ENCODE measurements around the gene GART.

The GART gene

GRCh38 chr21:33544451-33545195 lies 2.7 kb upstream of the GART start:
- no peak for ATAC-seq
- Mint-ChIP-seq H3K36me3 (peaks cover 83% of the 10 kb centered on the region), H3K4me1 (peaks cover 38% of the 10 kb centered on the region), H3K9me3 (no peaks in the 10 kb centered on the region), H3K27ac (peak overlapping the region; percentile 99), H3K4me3 (peak overlapping the region; percentile 90)
- DNase-seq (ENCODE audit: low spot score in 2 of 2): no peak

GRCh38 chr21:33543505-33544129 lies 1.7 kb upstream of the GART start:
- ATAC-seq (no peak), DNase-seq (ENCODE audit: low spot score in 2 of 2) (peak in 1 of 2 donors; percentile 71)
- no peaks in the 10 kb centered on the region for H3K9me3 Mint-ChIP-seq
- H3K4me3 Mint-ChIP-seq: peak overlapping the region; percentile 90
- H3K4me1 Mint-ChIP-seq: peaks cover 32% of the 10 kb centered on the region
- peak overlapping the region; percentile 99 for H3K27ac Mint-ChIP-seq
- peaks cover 83% of the 10 kb centered on the region for H3K36me3 Mint-ChIP-seq

GRCh38 chr21:33542640-33543504 lies 955 bp upstream of the GART start, which contains the start of gene SON:
Gene SON, plus strand, starts transcription at chr21:33543038. Its CDS starts 55 bp downstream, at chr21:33543093.
- H3K9me3 Mint-ChIP-seq: no peaks in the 10 kb centered on the region
- peak within 1 kb of the TSS; percentile 90 for H3K4me3 Mint-ChIP-seq
- peak within 1 kb of the TSS; percentile 99 for H3K27ac Mint-ChIP-seq
- peaks cover 83% of the 10 kb centered on the region for H3K36me3 Mint-ChIP-seq
- ATAC-seq: peak; percentile 97
- DNase-seq (ENCODE audit: low spot score in 2 of 2): peak; percentile 83 to 97
- peaks cover 32% of the 10 kb centered on the region for H3K4me1 Mint-ChIP-seq

- Mint-ChIP-seq H3K4me3 (peak overlapping the region; percentile 90), H3K27ac (peak overlapping the region; percentile 99), H3K36me3 (peaks cover 83% of the 10 kb centered on the region), H3K4me1 (peaks cover 38% of the 10 kb centered on the region), H3K9me3 (no peaks in the 10 kb centered on the region)
- ATAC-seq (no peak), DNase-seq (ENCODE audit: low spot score in 2 of 2) (peak in 1 of 2 donors; percentile 68)
Observed at GRCh38 chr21:33541105-33541711, 709 bp downstream of the GART start.

- Mint-ChIP-seq H3K9me3 (no peaks in the 10 kb centered on the region), H3K4me3 (peak overlapping the region; percentile 90), H3K27ac (peak overlapping the region; percentile 99), H3K4me1 (peaks cover 34% of the 10 kb centered on the region), H3K36me3 (peaks cover 83% of the 10 kb centered on the region)
- DNase-seq (ENCODE audit: low spot score in 2 of 2) (no peak), ATAC-seq (no peak)
Observed at GRCh38 chr21:33540711-33541104, 1.2 kb downstream of the GART start.

DNA sequence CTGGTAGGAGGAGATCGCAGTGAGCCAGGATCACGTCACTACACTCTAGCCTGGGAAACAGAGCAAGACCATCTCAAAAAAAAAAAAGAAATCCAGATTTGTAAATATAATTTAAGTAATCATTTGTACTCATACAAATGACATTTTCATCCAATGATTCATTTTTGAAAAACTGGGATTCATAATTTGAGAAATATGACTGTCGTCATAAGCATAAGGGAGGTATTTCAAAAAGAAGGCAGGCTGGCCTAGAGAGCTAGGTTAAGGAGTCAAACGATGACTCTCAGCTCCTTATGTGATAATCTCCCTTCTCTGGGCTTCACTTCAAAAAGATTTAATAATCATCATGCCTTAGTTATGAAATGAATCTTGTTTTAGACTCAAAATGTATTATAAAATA lies 2.3 kb downstream of the GART start:
- Mint-ChIP-seq H3K4me3 (no peak overlapping the region), H3K36me3 (peaks cover 90% of the 10 kb centered on the region), H3K4me1 (peaks cover 31% of the 10 kb centered on the region), H3K9me3 (no peaks in the 10 kb centered on the region), H3K27ac (no peak overlapping the region)
- ATAC-seq (no peak), DNase-seq (ENCODE audit: low spot score in 2 of 2) (no peak)

DNA sequence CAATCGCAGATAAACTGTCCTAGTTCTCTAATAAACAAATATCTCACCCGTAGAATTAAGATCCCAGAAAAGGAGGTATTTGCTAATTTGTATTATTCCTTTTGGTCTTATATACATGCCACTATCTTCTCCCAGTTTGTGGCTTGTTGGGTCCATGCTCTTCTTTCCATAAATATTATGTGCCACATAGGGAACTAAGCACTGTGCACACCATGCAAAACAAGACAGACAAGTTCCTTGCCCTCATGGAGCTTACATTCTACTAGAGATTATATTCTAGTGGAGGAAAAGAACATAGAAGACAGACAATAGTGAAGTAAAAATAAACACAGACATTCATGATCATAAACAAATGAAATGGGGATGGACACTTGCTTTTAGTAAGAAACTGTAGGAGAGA lies 4.7 kb downstream of the GART start:
- Mint-ChIP-seq H3K4me1 (peaks cover 22% of the 10 kb centered on the region), H3K4me3 (no peak overlapping the region), H3K36me3 (peaks cover 100% of the 10 kb centered on the region), H3K27ac (no peak overlapping the region), H3K9me3 (no peaks in the 10 kb centered on the region)
- no peak for ATAC-seq
- DNase-seq (ENCODE audit: low spot score in 2 of 2): no peak

GRCh38 chr21:33531007-33531406 lies 10.9 kb downstream of the GART start:
- no peaks in the 10 kb centered on the region for H3K4me1 Mint-ChIP-seq
- peaks cover 100% of the 10 kb centered on the region for H3K36me3 Mint-ChIP-seq
- H3K4me3 Mint-ChIP-seq: no peak overlapping the region
- ATAC-seq (no peak), DNase-seq (ENCODE audit: low spot score in 2 of 2) (no peak)
- H3K27ac Mint-ChIP-seq: peak overlapping the region; percentile 16
- no peaks in the 10 kb centered on the region for H3K9me3 Mint-ChIP-seq

DNA sequence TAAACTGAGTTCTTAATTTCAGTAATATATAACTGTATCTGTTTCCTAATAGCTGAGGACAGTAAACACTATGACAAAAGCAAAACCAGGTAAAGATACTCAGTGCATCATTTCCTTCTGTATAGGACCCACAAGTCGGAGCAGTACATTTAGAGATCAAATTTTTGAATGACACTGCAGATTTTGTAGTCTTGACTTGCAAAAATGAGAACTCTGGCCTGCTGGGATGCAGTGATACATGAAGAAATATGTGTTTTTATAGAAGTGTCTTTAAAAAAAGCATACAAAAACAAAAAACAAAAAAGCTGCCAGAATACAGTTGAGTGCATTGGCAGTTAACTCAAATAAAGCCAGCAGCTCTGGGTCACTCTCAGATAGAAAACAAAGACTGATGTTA lies 19.0 kb downstream of the GART start:
- Mint-ChIP-seq H3K4me1 (no peaks in the 10 kb centered on the region), H3K9me3 (no peaks in the 10 kb centered on the region), H3K4me3 (no peak overlapping the region), H3K27ac (no peak overlapping the region), H3K36me3 (peaks cover 100% of the 10 kb centered on the region)
- no peak for DNase-seq (ENCODE audit: low spot score in 2 of 2)
- no peak for ATAC-seq

DNA sequence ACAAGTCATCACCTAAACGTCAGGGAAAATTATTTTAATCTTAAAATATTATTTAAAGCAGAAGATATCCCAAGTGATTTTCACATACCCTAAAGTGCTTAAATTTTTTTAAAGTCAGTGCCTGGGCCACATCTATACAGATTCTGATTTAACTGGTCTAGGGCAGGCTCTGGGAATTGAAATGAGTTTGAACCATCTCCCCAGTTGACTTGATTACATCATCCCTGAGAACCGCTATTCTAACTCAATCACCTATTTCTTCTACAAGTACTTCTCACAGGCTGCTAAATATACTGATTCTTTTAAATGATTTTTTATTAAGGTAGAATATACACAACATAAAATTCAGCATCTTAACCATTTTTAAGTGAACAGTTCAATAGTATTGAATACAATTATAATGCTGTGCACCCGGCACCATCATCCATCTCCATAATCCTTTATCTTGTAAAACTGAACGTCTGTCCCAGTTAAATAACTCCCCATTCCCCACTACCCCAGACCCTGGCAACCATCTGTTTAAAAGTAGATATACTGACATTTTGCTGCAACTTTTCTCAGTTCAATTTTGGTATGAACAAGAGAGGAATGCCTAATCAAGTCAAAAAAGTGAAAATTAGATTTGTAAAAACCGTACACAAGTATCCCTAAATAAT lies 19.5 kb downstream of the GART start:
- Mint-ChIP-seq H3K27ac (no peak overlapping the region), H3K4me3 (no peak overlapping the region), H3K9me3 (no peaks in the 10 kb centered on the region), H3K36me3 (peaks cover 100% of the 10 kb centered on the region), H3K4me1 (no peaks in the 10 kb centered on the region)
- no peak for DNase-seq (ENCODE audit: low spot score in 2 of 2)
- no peak for ATAC-seq

DNA sequence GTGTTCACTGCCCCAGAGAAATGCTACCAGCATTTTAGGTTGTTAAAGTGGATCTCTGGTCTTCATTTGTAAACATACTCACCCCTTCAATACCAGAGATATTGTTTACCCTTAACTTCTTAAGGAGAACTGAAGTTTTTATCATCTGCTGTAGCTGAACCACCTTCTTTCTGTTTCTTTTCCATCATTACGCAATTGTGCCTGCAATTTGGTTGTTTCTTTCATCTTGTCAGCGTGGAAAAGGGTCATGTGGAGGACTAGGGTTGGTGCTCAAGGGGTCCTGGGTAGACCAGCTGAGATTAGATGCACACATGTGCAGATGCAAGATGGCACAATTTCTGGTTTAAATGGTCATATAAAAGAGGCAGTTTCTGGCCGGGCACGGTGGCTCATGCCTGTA lies 23.0 kb downstream of the GART start:
- H3K36me3 Mint-ChIP-seq: peaks cover 100% of the 10 kb centered on the region

GRCh38 chr21:33514229-33514628 lies 27.7 kb downstream of the GART start:
- Mint-ChIP-seq H3K27ac (peak overlapping the region; percentile 72), H3K4me1 (peaks cover 7% of the 10 kb centered on the region), H3K4me3 (no peak overlapping the region), H3K36me3 (peaks cover 100% of the 10 kb centered on the region), H3K9me3 (no peaks in the 10 kb centered on the region)
- no peak for ATAC-seq
- DNase-seq (ENCODE audit: low spot score in 2 of 2): no peak

More for the DNA sequence above, 23.0 kb downstream of the GART start:
- Mint-ChIP-seq H3K4me3 (no peak overlapping the region), H3K9me3 (no peaks in the 10 kb centered on the region), H3K4me1 (peaks cover 7% of the 10 kb centered on the region), H3K27ac (no peak overlapping the region)
- ATAC-seq: no peak
- DNase-seq (ENCODE audit: low spot score in 2 of 2): no peak

DNA sequence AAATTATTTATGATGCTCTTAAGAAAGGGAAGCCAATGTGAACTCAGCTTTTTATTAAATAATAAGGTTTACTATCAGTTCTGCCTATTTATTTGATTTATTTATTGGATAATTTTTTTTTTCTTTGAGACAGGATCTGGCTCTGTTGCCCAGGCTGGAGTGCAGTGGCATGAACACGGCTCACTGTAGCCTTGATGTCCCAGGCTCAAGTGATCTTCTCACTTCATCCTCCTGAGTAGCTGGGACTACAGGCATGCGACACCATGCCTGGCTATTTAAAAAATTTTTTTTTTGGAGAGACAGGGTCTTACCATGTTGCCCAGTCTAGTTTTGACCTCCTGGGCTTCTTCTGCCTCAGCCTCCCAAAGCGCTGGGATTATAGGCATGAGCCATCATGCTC lies 29.4 kb downstream of the GART start:
- H3K4me1 Mint-ChIP-seq: peaks cover 7% of the 10 kb centered on the region

GRCh38 chr21:33511639-33512038 lies 30.3 kb downstream of the GART start:
- H3K27ac Mint-ChIP-seq: no peak overlapping the region
- no peaks in the 10 kb centered on the region for H3K9me3 Mint-ChIP-seq
- H3K4me1 Mint-ChIP-seq: peaks cover 7% of the 10 kb centered on the region
- DNase-seq (ENCODE audit: low spot score in 2 of 2) (no peak), ATAC-seq (no peak)
- H3K4me3 Mint-ChIP-seq: no peak overlapping the region
- H3K36me3 Mint-ChIP-seq: peaks cover 100% of the 10 kb centered on the region

More for the DNA sequence above, 29.4 kb downstream of the GART start:
- Mint-ChIP-seq H3K36me3 (peaks cover 100% of the 10 kb centered on the region), H3K4me3 (no peak overlapping the region), H3K9me3 (no peaks in the 10 kb centered on the region), H3K27ac (no peak overlapping the region)
- no peak for DNase-seq (ENCODE audit: low spot score in 2 of 2)
- no peak for ATAC-seq

Measured in stimulated activated effector memory CD8-positive, alpha-beta T cell treated with anti-CD3 and anti-CD28 coated beads, Interleukin-12 subunit alpha, Interleukin-12 subunit beta, amount 100 ng/mL, for 72 hours (primary cell).